IMR-90 (cell line): ENCODE results near the gene SIRPB1. TPM values are rescaled to one million over a fixed set of nuclear protein-coding genes. Genes with fewer than 3 reads are reported as not detected.

Source experiments
- ATAC-seq: fragments of 200-7000 bp; cut with Tn5 transposase; 2 replicates; pipeline ENCODE4 v1.9.1; 2020; ENCODE audit warnings: low read depth, mild to moderate bottlenecking, moderate library complexity
- BruUV-seq: library from RNA; stranded (reverse); fragments of 400-500 nt; replicated peaks from 2 replicates; lab custom pipeline; 2021; lab: Mats Ljungman, UMichigan
- CTCF ChIA-PET: fragments of 300-600 bp; formaldehyde crosslinking; extraction: SDS; loops from one replicate; lab custom pipeline; 2021; ENCODE audit warnings: antibody characterized with exemption; lab: Yijun Ruan, JAX
- POLR2A ChIA-PET: fragments of 300-600 bp; sonication (Branson Sonifier 250); formaldehyde crosslinking; loops from one replicate; lab custom pipeline; 2022; ENCODE audit warnings: antibody characterized with exemption; ENCODE audit not compliant: unreplicated experiment; lab: Charles Lee
- DNase-seq: peaks from one replicate; pipeline ENCODE4 v3.0.0; 2013
- H2AFZ ChIP-seq: replicated peaks from 2 replicates; pipeline ENCODE3; 2013; ENCODE audit warnings: low read length, mild to moderate bottlenecking; ENCODE audit not compliant: poor library complexity
- H2AK5ac ChIP-seq: 2 replicates; pipeline ENCODE4 v1.6.1; 2013; ENCODE audit warnings: low read depth, low read length, inconsistent platforms
- H2AK9ac ChIP-seq: replicated peaks from 2 replicates; pipeline ENCODE3; 2013; ENCODE audit warnings: mild to moderate bottlenecking, low read depth, low read length, moderate library complexity; ENCODE audit not compliant: poor library complexity
- H2BK120ac ChIP-seq: 2 replicates; pipeline ENCODE4 v1.6.1; 2013; ENCODE audit warnings: low read depth, low read length, inconsistent platforms
- H2BK15ac ChIP-seq: 3 replicates; pipeline ENCODE4 v1.6.1; 2013; ENCODE audit warnings: low read depth, low read length, inconsistent platforms
- H2BK20ac ChIP-seq: 2 replicates; pipeline ENCODE4 v1.6.1; 2013; ENCODE audit warnings: low read depth, mild to moderate bottlenecking, inconsistent platforms, low read length, moderate library complexity
- H2BK5ac ChIP-seq: 2 replicates; pipeline ENCODE4 v1.6.1; 2013; ENCODE audit warnings: mild to moderate bottlenecking, low read depth, low read length, inconsistent platforms; ENCODE audit not compliant: poor library complexity, severe bottlenecking
- H3K14ac ChIP-seq: replicated peaks from 2 replicates; pipeline ENCODE4 v1.6.1; 2013; ENCODE audit warnings: low read depth, low read length, inconsistent platforms
- H3K18ac ChIP-seq: 2 replicates; pipeline ENCODE4 v1.6.1; 2013; ENCODE audit warnings: low read depth, low read length, control low read depth
- H3K23ac ChIP-seq: 2 replicates; pipeline ENCODE4 v1.6.1; 2013; ENCODE audit warnings: low read depth, low read length, inconsistent platforms
- H3K27ac ChIP-seq: 2 replicates; pipeline ENCODE4 v1.5.1; 2013; ENCODE audit warnings: mild to moderate bottlenecking, control low read depth, low read length; ENCODE audit not compliant: insufficient read depth
- H3K27me3 ChIP-seq: 2 replicates; pipeline ENCODE4 v1.6.1; 2013; ENCODE audit warnings: low read length; ENCODE audit not compliant: control insufficient read depth, insufficient read depth
- H3K36me3 ChIP-seq: 2 replicates; pipeline ENCODE4 v1.6.1; 2013; ENCODE audit warnings: low read length, mixed read lengths; ENCODE audit not compliant: control insufficient read depth, insufficient read depth
- H3K4ac ChIP-seq: 2 replicates; pipeline ENCODE4 v1.6.1; 2013; ENCODE audit warnings: low read depth, low read length, inconsistent platforms
- H3K4me1 ChIP-seq: 2 replicates; pipeline ENCODE4 v1.6.1; 2013; ENCODE audit warnings: low read length, mixed read lengths; ENCODE audit not compliant: control insufficient read depth, insufficient read depth
- H3K4me2 ChIP-seq: 2 replicates; pipeline ENCODE4 v1.6.1; 2013; ENCODE audit warnings: low read depth, mild to moderate bottlenecking, control low read depth, low read length, moderate library complexity
- H3K4me3 ChIP-seq: 2 replicates; pipeline ENCODE4 v1.5.1; 2013; ENCODE audit warnings: low read depth, mild to moderate bottlenecking, control low read depth, low read length, moderate library complexity; ENCODE audit not compliant: insufficient read depth
- H3K56ac ChIP-seq: 2 replicates; pipeline ENCODE4 v1.6.1; 2013; ENCODE audit warnings: low read length, inconsistent platforms; ENCODE audit not compliant: insufficient read depth; ENCODE audit errors: extremely low read depth
- H3K79me1 ChIP-seq, 2 experiments: 2 replicates each; pipeline ENCODE4 v1.6.1; 2013; ENCODE audit warnings: low read length in 2 of 2, inconsistent platforms in 1 of 2, low read depth in 1 of 2
- H3K9ac ChIP-seq: 2 replicates; pipeline ENCODE4 v1.6.1; 2013; ENCODE audit warnings: low read depth, low read length, control low read depth
- H3K9me1 ChIP-seq: 2 replicates; pipeline ENCODE4 v1.6.1; 2013; ENCODE audit warnings: low read length, inconsistent platforms; ENCODE audit not compliant: insufficient read depth
- H3K9me3 ChIP-seq: 2 replicates; pipeline ENCODE4 v1.6.1; 2013; ENCODE audit warnings: low read length; ENCODE audit not compliant: control insufficient read depth, insufficient read depth
- H4K20me1 ChIP-seq: 2 replicates; pipeline ENCODE4 v1.6.1; 2013; ENCODE audit warnings: low read length, inconsistent platforms; ENCODE audit not compliant: insufficient read depth
- H4K5ac ChIP-seq: 2 replicates; pipeline ENCODE4 v1.6.1; 2013; ENCODE audit warnings: mild to moderate bottlenecking, low read depth, low read length, control low read depth
- H4K8ac ChIP-seq, 2 experiments: 2 replicates each; pipeline ENCODE4 v1.6.1; 2013; ENCODE audit warnings: low read depth in 2 of 2, low read length in 2 of 2, control low read depth in 1 of 2, inconsistent platforms in 1 of 2
- H4K91ac ChIP-seq: 2 replicates; pipeline ENCODE4 v1.6.1; 2013; ENCODE audit warnings: low read depth, low read length, inconsistent platforms; ENCODE audit not compliant: insufficient read depth
- BHLHE40 ChIP-seq: fragments of 150-350 bp; IDR thresholded peaks from 2 replicates; pipeline ENCODE4 v1.6.1; 2016; ENCODE audit warnings: mild to moderate bottlenecking, low read depth, low read length
- CEBPB ChIP-seq: IDR thresholded peaks from 2 replicates; pipeline ENCODE4 v1.6.1; 2012; ENCODE audit warnings: low read depth, low read length, improper control_type of control experiment
- CHD1 ChIP-seq: IDR thresholded peaks from 2 replicates; pipeline ENCODE4 v1.6.1; 2012; ENCODE audit warnings: low read depth, low read length, improper control_type of control experiment
- MAZ ChIP-seq: IDR thresholded peaks from 2 replicates; pipeline ENCODE4 v1.6.1; 2012; ENCODE audit warnings: low read depth, mild to moderate bottlenecking, low read length, improper control_type of control experiment, moderate library complexity, borderline replicate concordance
- MXI1 ChIP-seq: IDR thresholded peaks from 2 replicates; pipeline ENCODE4 v1.6.1; 2012; ENCODE audit warnings: low read depth, mild to moderate bottlenecking, low read length, moderate library complexity, borderline replicate concordance
- NFE2L2 ChIP-seq: fragments of 150-350 bp; IDR thresholded peaks from 2 replicates; pipeline ENCODE4 v1.6.1; 2016; ENCODE audit warnings: low read depth, mild to moderate bottlenecking, low read length
- RAD21 ChIP-seq: IDR thresholded peaks from 2 replicates; pipeline ENCODE4 v1.6.1; 2012; ENCODE audit warnings: low read length, improper control_type of control experiment
- RCOR1 ChIP-seq: IDR thresholded peaks from 2 replicates; pipeline ENCODE4 v1.6.1; 2012; ENCODE audit warnings: mild to moderate bottlenecking, low read length, improper control_type of control experiment; ENCODE audit not compliant: insufficient replicate concordance
- WGBS, 2 experiments: methylation state at CpG; one replicate each; pipeline versions ENCODE4 v1.1.5 to v1.1.7; 2013; ENCODE audit warnings: missing lambda C conversion rate in 2 of 2; ENCODE audit not compliant: insufficient read length in 1 of 2; ENCODE audit errors: extremely low coverage in 2 of 2; 5-methylcytosine and 5-hydroxymethylcytosine counted together
- dilution Hi-C: fragments of 300-500 bp; cut with HindIII; formaldehyde crosslinking; loops from one replicate; pipeline ENCODE4 v1.14.3; 2018; ENCODE audit warnings: low sequenced_read_pairs; ENCODE audit not compliant: unreplicated experiment
- in situ Hi-C: fragments of 300-500 bp; cut with MboI; formaldehyde crosslinking; loops from 3 replicates; pipeline ENCODE4 v1.14.3; 2019; ENCODE audit warnings: low sequenced_read_pairs, inconsistent platforms, mixed read lengths
- intact Hi-C: fragments of 100-400 bp; cut with micrococcal nuclease; formaldehyde crosslinking; loops from 2 replicates; pipeline ENCODE4 v1.10.0; 2022
- polyA plus RNA-seq, 3 experiments: library from polyadenylated mRNA; depleted of rRNA; stranded (reverse); fragments of >200 nt; gene quantifications; 2 replicates each; pipeline ENCODE4 v1.2.3, GENCODE V29; 2012; ENCODE audit warnings: low replicate concordance in 1 of 3
- total RNA-seq: library from RNA; depleted of rRNA; stranded (reverse); fragments of >200 nt; gene quantifications from 2 replicates; pipeline ENCODE4 v1.2.3, GENCODE V29; 2012
- TF ChIP-seq, protein P1 (sequence below): conservative IDR thresholded peaks from 2 replicates; pipeline ENCODE4 v1.5.1; 2012; ENCODE audit warnings: mild to moderate bottlenecking, low read depth, low read length, improper control_type of control experiment

The SIRPB1 gene
- total and polyA plus RNA-seq, 2 of the 4 experiments (the other 2 are of a cell fraction) = 0.90 to 1.6 TPM

DNA sequence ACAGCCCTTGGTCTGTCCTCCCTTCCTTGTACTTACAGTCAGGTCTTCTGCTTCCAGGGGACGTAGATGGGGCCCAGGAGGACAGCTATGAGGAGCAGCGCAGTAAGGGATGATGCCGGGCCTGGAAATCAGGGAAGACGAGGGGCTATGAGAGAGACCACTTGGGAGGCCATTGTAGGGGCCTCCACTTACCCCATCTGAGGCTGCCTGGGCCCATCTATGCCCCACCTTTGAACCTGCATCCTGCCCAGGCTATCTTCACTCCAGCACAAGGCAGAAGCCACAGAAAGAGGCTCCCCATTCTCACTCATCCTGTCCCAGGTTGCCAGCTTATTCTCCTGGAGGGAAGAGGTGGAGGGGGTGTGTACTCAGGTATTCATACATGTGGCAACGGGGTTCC lies 10.4 kb upstream of the SIRPB1 start:
- Histone ChIP-seq H4K91ac (no peak overlapping the region), H4K8ac (no peak overlapping the region), H2AK9ac (no peak overlapping the region), H3K79me1 (no peaks in the 10 kb centered on the region), H2AFZ (no peak overlapping the region), H3K4me3 (no peak overlapping the region), H3K9me3 (no peaks in the 10 kb centered on the region), H3K4me2 (no peak overlapping the region), H3K4ac (no peak overlapping the region), H2BK20ac (no peak overlapping the region), H3K36me3 (no peaks in the 10 kb centered on the region), H3K27me3 (peaks cover 4% of the 10 kb centered on the region), H2AK5ac (no peak overlapping the region), H2BK5ac (no peak overlapping the region), H3K27ac (no peak overlapping the region), H3K9me1 (no peaks in the 10 kb centered on the region), H2BK120ac (no peak overlapping the region), H3K9ac (no peak overlapping the region), H4K5ac (no peak overlapping the region), H2BK15ac (no peak overlapping the region), H3K14ac (no peak overlapping the region), H3K23ac (no peak overlapping the region), H3K4me1 (no peaks in the 10 kb centered on the region), H4K20me1 (no peaks in the 10 kb centered on the region), H3K18ac (no peak overlapping the region), H3K56ac (no peak overlapping the region)
- in situ Hi-C loops = no loop called here
- DNase-seq (no peak), ATAC-seq (no peak)
- TF ChIP-seq CEBPB = no peak
- TF ChIP-seq MAZ = no peak
- TF ChIP-seq, protein P1, sequence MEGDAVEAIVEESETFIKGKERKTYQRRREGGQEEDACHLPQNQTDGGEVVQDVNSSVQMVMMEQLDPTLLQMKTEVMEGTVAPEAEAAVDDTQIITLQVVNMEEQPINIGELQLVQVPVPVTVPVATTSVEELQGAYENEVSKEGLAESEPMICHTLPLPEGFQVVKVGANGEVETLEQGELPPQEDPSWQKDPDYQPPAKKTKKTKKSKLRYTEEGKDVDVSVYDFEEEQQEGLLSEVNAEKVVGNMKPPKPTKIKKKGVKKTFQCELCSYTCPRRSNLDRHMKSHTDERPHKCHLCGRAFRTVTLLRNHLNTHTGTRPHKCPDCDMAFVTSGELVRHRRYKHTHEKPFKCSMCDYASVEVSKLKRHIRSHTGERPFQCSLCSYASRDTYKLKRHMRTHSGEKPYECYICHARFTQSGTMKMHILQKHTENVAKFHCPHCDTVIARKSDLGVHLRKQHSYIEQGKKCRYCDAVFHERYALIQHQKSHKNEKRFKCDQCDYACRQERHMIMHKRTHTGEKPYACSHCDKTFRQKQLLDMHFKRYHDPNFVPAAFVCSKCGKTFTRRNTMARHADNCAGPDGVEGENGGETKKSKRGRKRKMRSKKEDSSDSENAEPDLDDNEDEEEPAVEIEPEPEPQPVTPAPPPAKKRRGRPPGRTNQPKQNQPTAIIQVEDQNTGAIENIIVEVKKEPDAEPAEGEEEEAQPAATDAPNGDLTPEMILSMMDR = no peak
- TF ChIP-seq RAD21 = no peak
- TF ChIP-seq MXI1 = no peak
- TF ChIP-seq NFE2L2 = no peak
- no peak for TF ChIP-seq CHD1
- no peak for TF ChIP-seq BHLHE40
- TF ChIP-seq RCOR1 = no peak
- 80% methylated on average over 2 of the region's 5 CpGs; no CpG with 5 or more reads in 1 of the 2 experiments for WGBS, 2 experiments
- ChIA-PET CTCF (no interaction called here), POLR2A (no interaction called here)
- intact Hi-C loops = no loop called here
- BruUV-seq = no TSS peak
- dilution Hi-C loops = no loop called here
